GM12878 (cell line): ENCODE data around the gene RRP15. TPM values are rescaled to one million over a fixed set of nuclear protein-coding genes. Genes with fewer than 3 reads are reported as not detected.

Experiments
- ATAC-seq: fragments of 200-7000 bp; cut with Tn5 transposase; 3 replicates; pipeline ENCODE4 v1.9.1; 2020; ENCODE audit warnings: mild to moderate bottlenecking, moderate library complexity
- BruUV-seq: library from RNA; stranded (reverse); fragments of 400-500 nt; replicated peaks from 2 replicates; lab custom pipeline; 2021; lab: Mats Ljungman, UMichigan
- CTCF ChIA-PET: fragments of 300-600 bp; sonication (Branson Sonifier 250); formaldehyde crosslinking; extraction: SDS; loops from one replicate; lab custom pipeline; 2021; ENCODE audit warnings: inconsistent platforms; lab: Yijun Ruan, JAX
- POLR2A ChIA-PET: fragments of 350-600 bp; formaldehyde crosslinking; extraction: SDS; loops from one replicate; lab custom pipeline; 2021; ENCODE audit warnings: inconsistent platforms; lab: Charles Lee
- RAD21 ChIA-PET: fragments of 300-600 bp; sonication (Branson Sonifier 250); formaldehyde crosslinking; loops from one replicate; lab custom pipeline; 2023; ENCODE audit warnings: antibody characterized with exemption; ENCODE audit not compliant: unreplicated experiment; lab: Charles Lee
- SMC1A ChIA-PET: fragments of 300-600 bp; sonication (Branson Sonifier 250); formaldehyde crosslinking; loops from one replicate; lab custom pipeline; 2023; ENCODE audit not compliant: unreplicated experiment, uncharacterized antibody; lab: Charles Lee
- DNase-seq: peaks from one replicate; pipeline ENCODE4 v3.0.0-alpha.2; 2011; ENCODE audit warnings: low read depth, low spot score
- FAIRE-seq: peaks from 3 replicates; lab custom pipeline; 2011; peaks lifted over from hg19 to GRCh38; lab: Jason Lieb, UNC
- H2AFZ ChIP-seq: 2 replicates; pipeline ENCODE4 v1.6.0; 2011; ENCODE audit warnings: low read depth, low read length, control low read depth; ENCODE audit not compliant: control insufficient read depth
- H3K27ac ChIP-seq: 2 replicates; pipeline ENCODE4 v1.5.1; 2011; ENCODE audit warnings: control low read depth; ENCODE audit not compliant: control insufficient read depth, insufficient read depth
- H3K27me3 ChIP-seq, 2 experiments: replicated peaks in 1 of 2; 2 replicates each; pipeline versions ENCODE4 v1.6.0 to v1.6.1; 2011; ENCODE audit warnings: low read length in 1 of 2; ENCODE audit not compliant: control insufficient read depth in 2 of 2, insufficient read depth in 2 of 2
- H3K36me3 ChIP-seq, 2 experiments: 2 replicates each; pipeline ENCODE4 v1.5.1; 2011; ENCODE audit warnings: low read length in 1 of 2; ENCODE audit not compliant: control insufficient read depth in 2 of 2, insufficient read depth in 2 of 2
- H3K4me1 ChIP-seq: 2 replicates; pipeline ENCODE4 v1.6.1; 2011; ENCODE audit warnings: mild to moderate bottlenecking, low read length, moderate library complexity, mixed read lengths; ENCODE audit not compliant: control insufficient read depth, insufficient read depth
- H3K4me2 ChIP-seq: 2 replicates; pipeline ENCODE4 v1.6.0; 2011; ENCODE audit warnings: control low read depth; ENCODE audit not compliant: control insufficient read depth, insufficient read depth
- H3K4me3 ChIP-seq: fragments of 200-600 bp; sonication (generic); 2 replicates; pipeline ENCODE4 v1.5.1; 2016
- H3K79me2 ChIP-seq: 2 replicates; pipeline ENCODE4 v1.6.0; 2011; ENCODE audit warnings: low read length; ENCODE audit not compliant: control insufficient read depth, insufficient read depth
- H3K9ac ChIP-seq: 2 replicates; pipeline ENCODE4 v1.8.0; 2011; ENCODE audit warnings: low read length, control low read depth, mixed read lengths; ENCODE audit not compliant: control insufficient read depth, insufficient read depth
- H3K9me3 ChIP-seq: replicated peaks from 3 replicates; pipeline ENCODE4 v1.5.1; 2011; ENCODE audit warnings: mild to moderate bottlenecking, low read length; ENCODE audit not compliant: control insufficient read depth, insufficient read depth
- H4K20me1 ChIP-seq: 2 replicates; pipeline ENCODE4 v1.6.0; 2011; ENCODE audit not compliant: control insufficient read depth, insufficient read depth
- KAT2A ChIP-seq: conservative IDR thresholded peaks from 2 replicates; pipeline ENCODE4 v1.6.1; 2011; ENCODE audit warnings: low read depth, low read length; ENCODE audit not compliant: control insufficient read depth
- RAD21 ChIP-seq: IDR thresholded peaks from 2 replicates; pipeline ENCODE4 v1.6.1; 2011; ENCODE audit warnings: mild to moderate bottlenecking, low read depth, low read length, moderate library complexity; ENCODE audit not compliant: insufficient read depth
- SUPT20H ChIP-seq: IDR thresholded peaks from 2 replicates; pipeline ENCODE4 v1.6.1; 2011; ENCODE audit warnings: low read depth, mild to moderate bottlenecking, low read length, moderate library complexity, borderline replicate concordance; ENCODE audit not compliant: control insufficient read depth
- WGBS: methylation state at CpG from one replicate; pipeline ENCODE4 v1.1.6; 2016; ENCODE audit warnings: low lambda C conversion rate; ENCODE audit not compliant: insufficient replicate concordance, insufficient coverage; ENCODE audit errors: missing lambda C conversion rate; 5-methylcytosine and 5-hydroxymethylcytosine counted together
- in situ Hi-C: fragments of 300-500 bp; cut with MboI; formaldehyde crosslinking; loops from 9 replicates; pipeline ENCODE4 v1.14.3; 2018; ENCODE audit warnings: mixed read lengths
- intact Hi-C: fragments of 100-400 bp; cut with micrococcal nuclease; formaldehyde crosslinking; loops from one replicate; pipeline ENCODE4 v1.14.2; 2022; ENCODE audit not compliant: unreplicated experiment
- polyA plus RNA-seq, 11 experiments: library from polyadenylated mRNA; depleted of rRNA in 4 of 11; unstranded in 6 of 11; stranded (reverse) in 5 of 11; fragments of >200 nt; fragmentation: Nextera tagmentation in 4 of 11; fragmentation: Illumina TruSeq in 1 of 11; extraction: Ambion mirVana in 4 of 11; extraction: Trizol in 1 of 11; gene quantifications; 1 replicate in 1 of 11; 2 replicates in 10 of 11; pipeline versions ENCODE4 v1.2.1 to v1.2.3, GENCODE V29; 2011 to 2016; ENCODE audit warnings: inconsistent platforms in 2 of 11, missing spikeins in 2 of 11, low read depth in 1 of 11
- total RNA-seq, 4 experiments: library from RNA; depleted of rRNA in 3 of 4; stranded (reverse); fragments of >200 nt in 3 of 4; fragmentation: Illumina TruSeq in 1 of 4; extraction: Trizol in 1 of 4; gene quantifications; 2 replicates each; pipeline versions ENCODE4 v1.2.1 to v1.2.3, GENCODE V29; 2013 to 2021
- TF ChIP-seq, protein P1 (sequence below): IDR thresholded peaks from 2 replicates; pipeline ENCODE4 v1.6.1; 2011; ENCODE audit warnings: low read depth, low read length, improper control_type of control experiment, borderline replicate concordance
- TF ChIP-seq, protein P2 (sequence below), 3 experiments: IDR thresholded peaks in 2 of 3; conservative IDR thresholded peaks in 1 of 3; 2 replicates each; pipeline ENCODE4 v1.5.1; 2011; ENCODE audit warnings: low read depth in 3 of 3, low read length in 3 of 3, mild to moderate bottlenecking in 3 of 3, control low read depth in 2 of 3, moderate library complexity in 2 of 3, inconsistent platforms in 1 of 3, mixed read lengths in 1 of 3; ENCODE audit not compliant: control insufficient read depth in 2 of 3, insufficient read depth in 1 of 3; ENCODE audit errors: extremely low read depth in 1 of 3

The RRP15 gene
- total and polyA plus RNA-seq, 10 of the 15 experiments (the other 5 are each of a cell fraction or from before 2014, with no cell fraction given) = 5.6 to 37.8 (median 19.1) TPM

DNA sequence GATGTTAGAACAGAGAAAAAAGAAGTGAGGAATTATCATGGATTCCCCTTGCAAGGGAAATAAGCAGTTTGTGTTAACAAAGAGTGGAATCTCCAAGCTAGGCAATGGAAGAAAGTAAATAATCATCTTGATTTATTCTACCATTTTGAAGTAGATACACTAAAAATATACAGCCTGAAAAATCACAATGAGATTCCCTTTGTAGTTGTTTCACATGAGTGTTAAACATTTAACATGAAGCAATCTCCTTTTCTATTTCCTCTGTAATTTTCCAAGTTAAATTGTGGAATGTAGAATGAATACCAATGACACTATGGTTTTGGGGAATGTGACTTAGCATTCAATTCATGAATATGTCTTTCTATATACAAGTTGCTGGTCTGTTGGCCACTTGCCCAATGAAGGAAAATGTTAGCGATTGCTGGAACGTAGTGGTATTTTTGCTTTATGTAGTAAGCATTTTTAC lies 65.7 kb downstream of the RRP15 start:
- ATAC-seq (no peak), FAIRE-seq (no peak), DNase-seq (no peak)
- Histone ChIP-seq H3K9me3 (no peaks in the 10 kb centered on the region), H3K9ac (no peak overlapping the region), H3K79me2 (no peaks in the 10 kb centered on the region), H3K27ac (no peak overlapping the region), H3K4me1 (peaks cover 6% of the 10 kb centered on the region; the same call in 1 of the 2 replicates), H3K36me3 (no peaks in the 10 kb centered on the region), H3K4me2 (peak overlapping the region; percentile 40), H3K4me3 (no peak overlapping the region), H4K20me1 (no peaks in the 10 kb centered on the region), H2AFZ (no peak overlapping the region), H3K27me3 (peaks cover 3 to 15% of the 10 kb centered on the region in 2 experiments; a peak in 3 of 4 replicates)
- no peak for TF ChIP-seq KAT2A
- TF ChIP-seq, protein P1, sequence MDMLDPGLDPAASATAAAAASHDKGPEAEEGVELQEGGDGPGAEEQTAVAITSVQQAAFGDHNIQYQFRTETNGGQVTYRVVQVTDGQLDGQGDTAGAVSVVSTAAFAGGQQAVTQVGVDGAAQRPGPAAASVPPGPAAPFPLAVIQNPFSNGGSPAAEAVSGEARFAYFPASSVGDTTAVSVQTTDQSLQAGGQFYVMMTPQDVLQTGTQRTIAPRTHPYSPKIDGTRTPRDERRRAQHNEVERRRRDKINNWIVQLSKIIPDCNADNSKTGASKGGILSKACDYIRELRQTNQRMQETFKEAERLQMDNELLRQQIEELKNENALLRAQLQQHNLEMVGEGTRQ = no peak
- BruUV-seq = no TSS peak
- ChIA-PET SMC1A (interaction anchor here (1.0 kb wide), 1 partner anchor 22 kb away, joined by 4 read pairs; no protein-coding TSS in a partner anchor), CTCF (no interaction called here), RAD21 (no interaction called here), POLR2A (no interaction called here)
- 97% methylated on average over 2 of the region's 2 CpGs for WGBS
- in situ Hi-C loops (no loop called here), intact Hi-C loops (no loop called here)

DNA sequence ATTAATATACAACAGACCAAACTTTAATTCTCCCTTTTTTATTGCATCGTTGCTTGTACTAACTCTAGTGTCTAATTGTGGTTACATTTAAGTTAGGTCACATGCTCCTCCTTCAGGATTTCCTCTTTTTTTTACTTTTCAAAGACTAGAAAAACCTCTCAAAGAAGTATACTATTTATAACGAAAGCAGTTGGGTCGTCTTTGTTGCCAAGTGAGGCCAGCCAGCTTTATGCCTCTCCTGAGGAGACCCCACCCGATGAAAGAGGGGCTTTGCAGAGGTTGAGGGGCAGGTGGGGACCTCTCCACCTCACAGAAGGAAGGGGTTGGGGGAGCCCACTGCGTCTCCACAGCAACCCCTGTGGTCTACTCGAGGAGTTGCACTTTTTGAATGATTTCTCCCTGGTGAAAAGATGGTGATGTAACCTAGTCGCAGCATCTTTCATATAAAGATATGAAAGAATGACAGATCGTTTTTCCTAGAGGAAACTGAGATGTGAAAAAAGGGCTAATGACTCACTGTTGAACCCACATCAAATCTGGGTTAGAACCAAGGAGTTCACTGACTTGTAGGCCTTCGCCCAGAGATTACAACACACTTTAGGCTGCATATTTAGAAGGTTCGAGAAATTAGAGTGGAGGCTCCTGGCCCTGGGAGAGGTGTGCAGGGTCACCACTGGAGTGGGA lies 66.4 kb downstream of the RRP15 start:
- H4K20me1 ChIP-seq = no peaks in the 10 kb centered on the region
- no peak overlapping the region for H3K27ac ChIP-seq
- POLR2A ChIA-PET = no interaction called here
- DNase-seq = no peak
- WGBS = 21% methylated on average over 10 of the region's 10 CpGs
- no TSS peak for BruUV-seq
- peak overlapping the region; percentile 40 for H3K4me2 ChIP-seq
- peaks cover 6% of the 10 kb centered on the region; the same call in 1 of the 2 replicates for H3K4me1 ChIP-seq
- no peak for FAIRE-seq
- SMC1A ChIA-PET = no interaction called here
- H3K9ac ChIP-seq = no peak overlapping the region; the same call in 1 of the 2 replicates
- ATAC-seq = peak; percentile 70
- intact Hi-C loops = no loop called here
- TF ChIP-seq KAT2A (no peak), SUPT20H (no peak), RAD21 (peak; percentile 15; the same call in 1 of the 2 replicates)
- TF ChIP-seq, protein P2, sequence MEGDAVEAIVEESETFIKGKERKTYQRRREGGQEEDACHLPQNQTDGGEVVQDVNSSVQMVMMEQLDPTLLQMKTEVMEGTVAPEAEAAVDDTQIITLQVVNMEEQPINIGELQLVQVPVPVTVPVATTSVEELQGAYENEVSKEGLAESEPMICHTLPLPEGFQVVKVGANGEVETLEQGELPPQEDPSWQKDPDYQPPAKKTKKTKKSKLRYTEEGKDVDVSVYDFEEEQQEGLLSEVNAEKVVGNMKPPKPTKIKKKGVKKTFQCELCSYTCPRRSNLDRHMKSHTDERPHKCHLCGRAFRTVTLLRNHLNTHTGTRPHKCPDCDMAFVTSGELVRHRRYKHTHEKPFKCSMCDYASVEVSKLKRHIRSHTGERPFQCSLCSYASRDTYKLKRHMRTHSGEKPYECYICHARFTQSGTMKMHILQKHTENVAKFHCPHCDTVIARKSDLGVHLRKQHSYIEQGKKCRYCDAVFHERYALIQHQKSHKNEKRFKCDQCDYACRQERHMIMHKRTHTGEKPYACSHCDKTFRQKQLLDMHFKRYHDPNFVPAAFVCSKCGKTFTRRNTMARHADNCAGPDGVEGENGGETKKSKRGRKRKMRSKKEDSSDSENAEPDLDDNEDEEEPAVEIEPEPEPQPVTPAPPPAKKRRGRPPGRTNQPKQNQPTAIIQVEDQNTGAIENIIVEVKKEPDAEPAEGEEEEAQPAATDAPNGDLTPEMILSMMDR (IDR thresholded peaks at IDR 0.05 in 2 of 3, conservative IDR thresholded peaks at IDR 0.05 in 1 of 3; ENCODE audit: control insufficient read depth in 2 of 3, extremely low read depth in 1 of 3, insufficient read depth in 1 of 3, low read depth in 3 of 3, low read length in 3 of 3) = peak in 2 of 3 experiments; percentile 22 to 54; a peak in 4 of 6 replicates
- CTCF ChIA-PET = no interaction called here
- RAD21 ChIA-PET = no interaction called here
- peaks cover 3 to 13% of the 10 kb centered on the region in 2 experiments; a peak in 3 of 4 replicates for H3K27me3 ChIP-seq
- no peaks in the 10 kb centered on the region for H3K9me3 ChIP-seq
- H3K79me2 ChIP-seq = no peaks in the 10 kb centered on the region
- H2AFZ ChIP-seq = peak overlapping the region; percentile 77
- no peaks in the 10 kb centered on the region for H3K36me3 ChIP-seq
- H3K4me3 ChIP-seq = peak overlapping the region; percentile 13; the same call in 1 of the 2 replicates
- in situ Hi-C loops = no loop called here
